LNCAP (cell line): ENCODE measurements around the gene SUPT3H.

ENCODE experiments used
- TF ChIP-seq, protein P1 (sequence below): fragments of 450-650 bp; IDR thresholded peaks from 2 replicates; pipeline ENCODE4 v1.5.1; 2017; ENCODE audit warnings: mild to moderate bottlenecking

SUPT3H gene

DNA sequence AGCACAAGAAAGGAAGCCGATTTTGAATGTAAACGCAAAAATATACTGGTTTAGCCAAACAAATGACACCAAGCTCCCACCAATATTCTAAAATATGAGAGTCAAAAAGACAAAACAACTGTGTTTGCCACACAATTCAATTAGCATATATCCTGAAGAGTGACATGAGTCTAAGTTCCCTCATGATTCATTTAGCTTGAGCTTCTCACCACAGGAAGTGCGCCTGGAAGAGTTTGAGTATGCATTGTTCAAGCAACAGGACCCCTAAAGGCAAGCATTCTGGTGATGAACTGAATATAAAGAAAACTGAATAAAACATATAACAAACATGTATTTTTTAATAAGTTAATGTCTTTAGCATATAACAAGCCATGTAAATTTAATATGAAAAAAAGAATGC, 164.8 kb downstream of the SUPT3H start:
- TF ChIP-seq, protein P1, sequence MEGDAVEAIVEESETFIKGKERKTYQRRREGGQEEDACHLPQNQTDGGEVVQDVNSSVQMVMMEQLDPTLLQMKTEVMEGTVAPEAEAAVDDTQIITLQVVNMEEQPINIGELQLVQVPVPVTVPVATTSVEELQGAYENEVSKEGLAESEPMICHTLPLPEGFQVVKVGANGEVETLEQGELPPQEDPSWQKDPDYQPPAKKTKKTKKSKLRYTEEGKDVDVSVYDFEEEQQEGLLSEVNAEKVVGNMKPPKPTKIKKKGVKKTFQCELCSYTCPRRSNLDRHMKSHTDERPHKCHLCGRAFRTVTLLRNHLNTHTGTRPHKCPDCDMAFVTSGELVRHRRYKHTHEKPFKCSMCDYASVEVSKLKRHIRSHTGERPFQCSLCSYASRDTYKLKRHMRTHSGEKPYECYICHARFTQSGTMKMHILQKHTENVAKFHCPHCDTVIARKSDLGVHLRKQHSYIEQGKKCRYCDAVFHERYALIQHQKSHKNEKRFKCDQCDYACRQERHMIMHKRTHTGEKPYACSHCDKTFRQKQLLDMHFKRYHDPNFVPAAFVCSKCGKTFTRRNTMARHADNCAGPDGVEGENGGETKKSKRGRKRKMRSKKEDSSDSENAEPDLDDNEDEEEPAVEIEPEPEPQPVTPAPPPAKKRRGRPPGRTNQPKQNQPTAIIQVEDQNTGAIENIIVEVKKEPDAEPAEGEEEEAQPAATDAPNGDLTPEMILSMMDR = no peak

DNA sequence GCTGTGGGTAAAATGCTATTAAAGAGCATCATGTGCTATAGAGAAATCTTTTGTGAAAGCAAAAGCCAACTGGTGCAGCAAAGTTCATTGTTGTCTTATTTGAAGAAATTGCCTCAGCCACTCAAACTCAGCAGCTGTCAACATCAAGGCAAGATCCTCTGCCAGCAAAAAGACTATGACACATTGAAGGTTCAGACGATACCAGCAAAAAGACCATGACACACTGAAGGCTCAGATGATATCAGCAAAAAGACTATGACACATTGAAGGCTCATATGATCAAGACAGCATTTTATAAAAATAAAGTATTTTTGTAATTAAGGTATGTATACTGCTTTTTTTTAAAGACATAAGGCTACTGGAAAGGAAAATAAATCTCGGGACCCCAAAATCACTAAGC, 168.0 kb downstream of the SUPT3H start:
- TF ChIP-seq, protein P1 = no peak

DNA sequence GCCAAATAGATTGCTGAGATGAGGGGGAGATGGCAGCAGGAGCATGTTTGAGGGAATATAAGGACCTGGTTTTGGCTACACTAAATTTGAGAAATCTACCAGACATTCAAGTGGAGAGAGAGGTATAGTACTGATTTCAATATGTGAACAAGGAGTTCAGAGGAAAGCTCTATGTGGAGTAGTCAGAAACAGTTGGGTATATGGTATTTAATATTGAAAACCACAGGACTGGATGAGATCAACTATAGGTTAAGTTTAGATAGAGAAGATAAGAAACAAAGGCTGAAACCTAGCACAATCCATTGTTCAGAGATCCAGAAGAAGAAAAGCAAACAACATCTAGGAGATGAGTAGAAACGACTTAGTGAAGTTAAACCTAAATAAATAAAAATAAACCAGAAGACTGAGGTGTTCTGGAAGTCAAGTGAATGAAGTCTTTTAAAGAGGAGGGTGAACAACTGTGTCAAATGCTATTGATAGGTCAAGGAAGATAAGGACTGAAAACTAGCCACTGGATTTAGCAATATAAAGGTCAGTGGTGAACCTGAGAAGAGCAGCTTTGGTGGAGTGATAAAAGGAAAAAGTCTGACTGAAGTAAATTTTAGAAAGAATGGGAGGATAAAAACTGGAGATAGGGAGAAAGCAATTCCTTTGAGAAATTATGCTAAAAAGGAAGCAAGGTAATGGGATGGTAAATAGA, 170.8 kb downstream of the SUPT3H start:
- TF ChIP-seq, protein P1 = no peak

DNA sequence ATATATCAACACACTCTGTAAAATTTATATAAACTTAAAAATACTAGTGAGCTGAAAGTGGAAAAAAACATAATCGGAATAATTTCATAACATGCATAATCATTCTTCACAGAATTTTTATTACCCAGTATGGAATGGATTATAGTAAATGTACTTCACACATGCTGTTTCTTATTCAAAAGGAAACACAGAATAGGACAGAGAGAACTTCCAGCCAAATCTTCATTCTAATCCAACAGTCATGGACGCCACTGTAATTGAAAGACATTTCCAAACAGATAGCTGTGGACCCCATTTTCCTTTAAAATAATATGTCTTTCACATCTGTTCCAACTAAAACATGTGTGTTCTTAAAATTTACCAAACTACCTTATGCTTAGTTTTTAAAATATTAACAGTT, 176.2 kb downstream of the SUPT3H start:
- TF ChIP-seq, protein P1 = no peak

DNA sequence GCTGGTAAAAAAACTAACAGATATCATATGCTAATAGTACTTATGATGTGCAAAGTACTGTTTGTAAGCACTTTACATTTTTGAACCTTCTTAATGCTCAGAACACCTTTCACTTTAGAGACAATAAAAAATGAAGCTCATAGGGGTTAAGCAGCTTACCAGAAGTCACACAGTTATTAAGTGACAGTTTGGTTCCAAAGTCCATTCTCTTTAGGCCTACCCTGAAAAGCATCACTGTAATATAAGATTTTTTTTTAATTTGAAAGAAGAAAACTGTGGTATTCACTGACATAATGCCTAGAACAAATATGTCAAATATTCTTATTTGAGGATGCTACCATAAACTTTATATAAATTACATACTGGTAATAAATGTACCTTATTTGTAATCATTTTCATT, 177.2 kb downstream of the SUPT3H start:
- TF ChIP-seq, protein P1 = no peak

DNA sequence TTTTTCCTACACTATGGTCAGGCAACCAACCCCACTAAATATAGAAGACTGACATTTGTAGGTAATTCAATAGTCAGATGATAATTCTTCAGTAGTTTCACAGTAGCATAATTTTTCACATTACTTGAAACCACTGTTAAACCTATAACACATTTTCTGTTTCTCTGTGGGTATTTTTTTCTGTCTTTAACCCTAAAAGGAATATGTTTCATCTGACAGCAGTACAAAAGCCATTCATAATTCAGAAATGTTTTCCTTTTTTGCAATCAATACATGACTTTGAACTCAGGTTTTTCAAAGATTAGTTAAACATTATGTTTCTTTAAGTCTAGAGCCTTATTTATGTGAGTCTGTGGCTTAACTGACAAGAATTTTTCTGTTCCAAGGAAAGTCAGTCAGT, 178.2 kb downstream of the SUPT3H start:
- TF ChIP-seq, protein P1 = no peak

DNA sequence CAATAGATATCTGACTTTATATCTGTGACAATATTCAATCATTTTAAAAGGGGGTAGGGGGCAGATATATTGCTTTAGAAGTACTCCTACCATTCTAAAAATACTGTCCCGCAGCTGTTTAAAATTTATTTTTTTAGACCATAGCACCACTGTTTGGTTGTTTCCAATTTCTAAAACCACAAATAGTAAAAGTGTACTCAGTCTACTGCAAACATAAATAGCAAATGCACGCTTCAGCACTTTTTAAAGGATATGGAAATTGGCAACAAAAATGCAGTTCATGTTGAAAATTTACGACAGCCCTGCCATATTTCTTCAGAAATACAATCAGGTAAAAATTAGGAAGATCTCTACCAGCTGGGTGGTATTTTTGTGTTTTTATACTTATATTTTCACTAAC, 181.6 kb downstream of the SUPT3H start:
- TF ChIP-seq, protein P1 = no peak

DNA sequence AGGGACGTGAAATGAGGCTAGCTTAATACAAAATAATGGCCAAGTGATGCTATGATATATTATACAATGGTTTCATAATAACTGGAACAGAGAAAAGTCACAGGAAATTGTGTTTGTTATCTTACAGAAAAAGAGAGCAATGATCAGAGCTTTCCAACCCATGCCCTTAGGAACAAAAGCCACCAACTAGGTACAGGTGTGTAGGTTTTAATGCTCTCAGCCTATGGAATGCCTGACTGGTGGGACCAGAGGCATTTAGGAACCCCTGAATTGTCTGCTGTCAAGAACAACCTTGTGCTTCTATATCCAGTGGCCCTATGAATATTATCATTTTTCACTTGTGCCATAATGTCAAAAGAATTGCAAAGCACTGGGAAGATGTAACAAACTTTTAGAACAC, 182.6 kb downstream of the SUPT3H start:
- TF ChIP-seq, protein P1 = no peak
